Ovary (tissue), 9 donors: ENCODE measurements around the gene GABRB1. TPM values are rescaled to one million over a fixed set of nuclear protein-coding genes. Genes with fewer than 3 reads are reported as not detected.

Experiments used
- DNase-seq, 5 donors: peaks; one replicate each; pipeline ENCODE4 v3.0.0-alpha.2; 2019 to 2020
- H3K27ac ChIP-seq, 2 donors: fragments of 200-600 bp; one replicate each; pipeline versions ENCODE4 v1.5.1 to v1.8.0; 2019 to 2022
- H3K27me3 ChIP-seq: fragments of 200-600 bp; one replicate; pipeline ENCODE4 v1.8.0; 2022
- H3K36me3 ChIP-seq: fragments of 200-600 bp; sonication (generic); one replicate; pipeline ENCODE4 v1.5.1; 2019
- H3K4me1 ChIP-seq: one replicate; pipeline ENCODE4 v1.8.1; 2013; ENCODE audit warnings: mild to moderate bottlenecking, moderate library complexity; ENCODE audit not compliant: insufficient read depth
- H3K4me3 ChIP-seq: fragments of 200-600 bp; sonication (generic); one replicate; pipeline ENCODE4 v1.5.1; 2017
- H3K9me3 ChIP-seq, 2 donors: fragments of 200-600 bp in 1 of 2; sonication (generic) in 1 of 2; one replicate each; pipeline versions ENCODE4 v1.5.1 to v1.8.1; 2013 to 2019; ENCODE audit warnings: mild to moderate bottlenecking in 1 of 2, moderate library complexity in 1 of 2
- EP300 ChIP-seq: sonication (generic); formaldehyde crosslinking; IDR thresholded peaks from one replicate; pipeline ENCODE4 v1.6.1; 2017; ENCODE audit warnings: antibody characterized with exemption
- POLR2A ChIP-seq: fragments of 450-650 bp; IDR thresholded peaks from one replicate; pipeline ENCODE4 v1.6.1; 2017; ENCODE audit warnings: antibody characterized with exemption, mild to moderate bottlenecking, moderate library complexity
- WGBS, 3 donors: extraction: QIAGEN DNeasy Blood & Tissue Kit in 1 of 3; methylation state at CpG; one replicate each; pipeline versions ENCODE4 v1.1.5 to v1.1.7; 2013 to 2017; 5-methylcytosine and 5-hydroxymethylcytosine counted together
- intact Hi-C, 4 donors: fragments of 100-400 bp; cut with DNase I; formaldehyde crosslinking; loops; one replicate each; pipeline versions ENCODE4 v1.11.0 to v1.15.1; 2022 to 2023
- polyA plus RNA-seq, 2 donors: library from polyadenylated mRNA; stranded (reverse); fragments of 200-250 nt in 1 of 2; fragments of 350-450 nt in 1 of 2; fragmentation: Illumina TruSeq in 1 of 2; extraction: RNeasy Lipid Tissue Mini Kit (QIAGEN cat#74804) in 1 of 2; gene quantifications; one replicate each; pipeline ENCODE4 v1.2.3, GENCODE V29; 2013 to 2014
- total RNA-seq, 7 donors: library from RNA; depleted of rRNA in 2 of 7; stranded (reverse); fragments of >200 nt in 2 of 7; fragmentation: NEBNext Ultra II Directional in 3 of 7; extraction: Animal tissue kit (Norgen Biotek cat#: 25700) in 3 of 7; gene quantifications; one replicate each; pipeline versions ENCODE4 v1.1.0 to v1.2.4, GENCODE V29; 2016 to 2023
- TF ChIP-seq, protein P1 (sequence below), 3 donors: fragments of 450-650 bp in 2 of 3; fragments of 200-600 bp in 1 of 3; IDR thresholded peaks; one replicate each; pipeline versions ENCODE4 v1.5.1 to v1.8.0; 2016 to 2022; ENCODE audit warnings: antibody characterized with exemption in 3 of 3, mild to moderate bottlenecking in 1 of 3
- donor health status: DM: no; HTN: no; CAD: no; lungs with moderate emphysema.
- donor health status: DM: no; HTN: no; CAD: no.
- donor health status: Bipolar disorder and iron deficiency.
- donor health status: DM: yes; HTN: yes; CAD: no.
- donor health status: DM: no; HTN: no; CAD: no.
- donor health status: DM: yes; HTN: yes; CAD: no.

The GABRB1 gene
- total and polyA plus RNA-seq, 9 donors = 0.23 to 0.43 TPM; not detected in 7

DNA sequence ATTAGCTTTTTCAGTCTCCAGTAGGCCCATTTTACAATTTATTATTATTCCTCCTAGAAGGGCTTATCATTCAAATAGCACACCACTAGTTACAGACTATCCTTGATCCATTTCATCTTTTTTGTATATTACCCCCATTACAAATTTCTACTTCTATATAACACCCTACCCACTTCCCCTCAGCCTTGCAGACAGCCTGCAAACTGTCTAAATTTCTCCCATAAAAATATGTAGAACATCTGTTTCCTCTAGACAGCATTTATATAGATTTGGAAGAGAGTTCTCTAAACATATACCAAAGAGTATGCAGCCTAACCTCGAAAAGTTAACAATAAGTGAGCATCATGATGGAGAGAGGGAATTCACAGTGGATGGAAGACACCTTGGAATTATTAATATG is 401.4 kb downstream of the GABRB1 start:
- Histone ChIP-seq H3K9me3 (no peaks in the 10 kb centered on the region), H3K4me3 (no peak overlapping the region), H3K27ac (no peak overlapping the region), H3K27me3 (no peaks in the 10 kb centered on the region), H3K4me1 (no peaks in the 10 kb centered on the region), H3K36me3 (no peaks in the 10 kb centered on the region)
- 84 to 94% (median 89%) methylated on average over 1 of the region's 1 CpG for WGBS, 3 donors
- no peak for DNase-seq
- intact Hi-C loops = no loop called here
- no peak for TF ChIP-seq POLR2A
- no peak for TF ChIP-seq EP300
- TF ChIP-seq, protein P1, sequence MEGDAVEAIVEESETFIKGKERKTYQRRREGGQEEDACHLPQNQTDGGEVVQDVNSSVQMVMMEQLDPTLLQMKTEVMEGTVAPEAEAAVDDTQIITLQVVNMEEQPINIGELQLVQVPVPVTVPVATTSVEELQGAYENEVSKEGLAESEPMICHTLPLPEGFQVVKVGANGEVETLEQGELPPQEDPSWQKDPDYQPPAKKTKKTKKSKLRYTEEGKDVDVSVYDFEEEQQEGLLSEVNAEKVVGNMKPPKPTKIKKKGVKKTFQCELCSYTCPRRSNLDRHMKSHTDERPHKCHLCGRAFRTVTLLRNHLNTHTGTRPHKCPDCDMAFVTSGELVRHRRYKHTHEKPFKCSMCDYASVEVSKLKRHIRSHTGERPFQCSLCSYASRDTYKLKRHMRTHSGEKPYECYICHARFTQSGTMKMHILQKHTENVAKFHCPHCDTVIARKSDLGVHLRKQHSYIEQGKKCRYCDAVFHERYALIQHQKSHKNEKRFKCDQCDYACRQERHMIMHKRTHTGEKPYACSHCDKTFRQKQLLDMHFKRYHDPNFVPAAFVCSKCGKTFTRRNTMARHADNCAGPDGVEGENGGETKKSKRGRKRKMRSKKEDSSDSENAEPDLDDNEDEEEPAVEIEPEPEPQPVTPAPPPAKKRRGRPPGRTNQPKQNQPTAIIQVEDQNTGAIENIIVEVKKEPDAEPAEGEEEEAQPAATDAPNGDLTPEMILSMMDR (IDR thresholded peaks at IDR 0.05) = no peak

DNA sequence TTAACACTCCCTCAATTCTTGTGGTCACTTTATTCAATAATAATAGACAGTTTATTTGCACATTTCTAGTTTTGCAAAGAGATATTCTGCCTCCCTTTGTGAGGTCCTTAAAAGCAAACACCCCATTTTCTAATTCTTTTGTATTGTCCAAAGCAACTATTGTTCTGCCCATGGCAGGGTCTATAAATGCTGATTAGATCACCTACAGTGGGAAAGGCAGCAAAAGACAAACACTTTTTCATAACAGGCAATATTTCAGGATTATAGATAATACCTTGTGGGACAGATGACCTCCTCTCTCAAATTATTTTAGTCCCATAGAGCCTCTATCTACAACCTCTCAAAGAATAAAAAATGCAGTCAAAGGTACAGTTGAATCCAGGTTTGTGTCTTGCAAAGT is 403.6 kb downstream of the GABRB1 start:
- Histone ChIP-seq H3K36me3 (no peaks in the 10 kb centered on the region), H3K4me3 (no peak overlapping the region), H3K27ac (no peak overlapping the region), H3K27me3 (no peaks in the 10 kb centered on the region), H3K9me3 (no peaks in the 10 kb centered on the region), H3K4me1 (no peaks in the 10 kb centered on the region)
- DNase-seq = no peak
- TF ChIP-seq, protein P1 (IDR thresholded peaks at IDR 0.05) = no peak
- TF ChIP-seq EP300 (no peak), POLR2A (no peak)
- intact Hi-C loops = no loop called here

- H3K27ac ChIP-seq = no peak overlapping the region
- WGBS, 3 donors = 85 to 88% (median 87%) methylated on average over 5 of the region's 5 CpGs
- TF ChIP-seq EP300 (no peak), POLR2A (no peak)
- TF ChIP-seq, protein P1 (IDR thresholded peaks at IDR 0.05) = no peak
- no peak for DNase-seq
- no peaks in the 10 kb centered on the region for H3K4me1 ChIP-seq
- no peaks in the 10 kb centered on the region for H3K9me3 ChIP-seq
- no peak overlapping the region for H3K4me3 ChIP-seq
- intact Hi-C loops = no loop called here
- H3K27me3 ChIP-seq = no peaks in the 10 kb centered on the region
- H3K36me3 ChIP-seq = no peaks in the 10 kb centered on the region
Observed at GRCh38 chr4:47442980-47443379, 411.6 kb downstream of the GABRB1 start.

GRCh38 chr4:47444031-47444430 is 412.7 kb downstream of the GABRB1 start:
- intact Hi-C loops = no loop called here

More at GRCh38 chr4:47444031-47444430, 412.7 kb downstream of the GABRB1 start:
- TF ChIP-seq POLR2A = no peak
- TF ChIP-seq, protein P1 (IDR thresholded peaks at IDR 0.05) = no peak
- TF ChIP-seq EP300 = no peak
- H3K36me3 ChIP-seq = no peaks in the 10 kb centered on the region
- no peak overlapping the region for H3K27ac ChIP-seq
- H3K4me3 ChIP-seq = no peak overlapping the region
- H3K4me1 ChIP-seq = no peaks in the 10 kb centered on the region
- 62 to 80% (median 76%) methylated on average over 2 of the region's 2 CpGs for WGBS, 3 donors
- H3K27me3 ChIP-seq = no peaks in the 10 kb centered on the region
- no peak for DNase-seq
- H3K9me3 ChIP-seq = no peaks in the 10 kb centered on the region
